Measurements from ENCODE around the gene CPN2.

CPN2 gene

GRCh38 chr3:194306109-194306686 is 44.9 kb downstream of the CPN2 start:
- Histone ChIP-seq H3K4me3 (ENCODE audit: insufficient read depth, low read length, poor library complexity, severe bottlenecking) (no peak overlapping the region), H3K9ac (ENCODE audit: low read length) (no peak overlapping the region), H3F3A (ENCODE audit: insufficient read depth) (no peaks in the 10 kb centered on the region), H3K4me2 (ENCODE audit: low read depth, low read length, poor library complexity, severe bottlenecking) (no peak overlapping the region), H4K20me1 (ENCODE audit: low read depth, low read length) (0 out of 2 replicates have a peak, but pooled peaks cover 2% of the 10 kb centered on the region), H3K9me2 (replicated peaks; ENCODE audit: insufficient read depth, low read length) (no peaks in the 10 kb centered on the region), H3K27me3 (ENCODE audit: low read length) (no peaks in the 10 kb centered on the region), H2AFZ (ENCODE audit: low read depth, low read length, severe bottlenecking) (no peak overlapping the region), H3K27ac (ENCODE audit: low read depth, low read length) (no peak overlapping the region), H3K9me3 (ENCODE audit: insufficient read depth, low read length) (no peaks in the 10 kb centered on the region), H3K36me3 (ENCODE audit: low read length) (no peaks in the 10 kb centered on the region), H3K79me2 (ENCODE audit: insufficient read depth, low read length) (no peaks in the 10 kb centered on the region)
- no peak for TF ChIP-seq CTCF (IDR thresholded peaks at IDR 0.05; ENCODE audit: insufficient read depth, low read length, poor library complexity, severe bottlenecking)
- no peak for TF ChIP-seq EZH2phosphoT487 (conservative IDR thresholded peaks at IDR 0.05; ENCODE audit: low read length)

GRCh38 chr3:194305356-194306108 is 45.6 kb downstream of the CPN2 start:
- Histone ChIP-seq H3K27me3 (ENCODE audit: low read length) (no peaks in the 10 kb centered on the region), H3K9me3 (ENCODE audit: insufficient read depth, low read length) (no peaks in the 10 kb centered on the region), H3K9me2 (replicated peaks; ENCODE audit: insufficient read depth, low read length) (no peaks in the 10 kb centered on the region), H3K9ac (ENCODE audit: low read length) (no peak overlapping the region), H3K4me2 (ENCODE audit: low read depth, low read length, poor library complexity, severe bottlenecking) (no peak overlapping the region), H3K36me3 (ENCODE audit: low read length) (no peaks in the 10 kb centered on the region), H2AFZ (ENCODE audit: low read depth, low read length, severe bottlenecking) (no peak overlapping the region), H3K79me2 (ENCODE audit: insufficient read depth, low read length) (no peaks in the 10 kb centered on the region), H3F3A (ENCODE audit: insufficient read depth) (no peaks in the 10 kb centered on the region), H3K4me3 (ENCODE audit: insufficient read depth, low read length, poor library complexity, severe bottlenecking) (no peak overlapping the region), H4K20me1 (ENCODE audit: low read depth, low read length) (0 out of 2 replicates have a peak, but pooled peaks cover 2% of the 10 kb centered on the region), H3K27ac (ENCODE audit: low read depth, low read length) (no peak overlapping the region)
- TF ChIP-seq CTCF (IDR thresholded peaks at IDR 0.05; ENCODE audit: insufficient read depth, low read length, poor library complexity, severe bottlenecking) (no peak), EZH2phosphoT487 (conservative IDR thresholded peaks at IDR 0.05; ENCODE audit: low read length) (no peak)

- TF ChIP-seq CTCF (IDR thresholded peaks at IDR 0.05; ENCODE audit: insufficient read depth, low read length, poor library complexity, severe bottlenecking) (no peak), EZH2phosphoT487 (conservative IDR thresholded peaks at IDR 0.05; ENCODE audit: low read length) (no peak)
- no peaks in the 10 kb centered on the region for H3K79me2 ChIP-seq (ENCODE audit: insufficient read depth, low read length)
- H3K27me3 ChIP-seq (ENCODE audit: low read length), result no peaks in the 10 kb centered on the region
- no peaks in the 10 kb centered on the region for H3K36me3 ChIP-seq (ENCODE audit: low read length)
- no peak overlapping the region for H3K4me3 ChIP-seq (ENCODE audit: insufficient read depth, low read length, poor library complexity, severe bottlenecking)
- 0 out of 2 replicates have a peak, but pooled peaks cover 2% of the 10 kb centered on the region for H4K20me1 ChIP-seq (ENCODE audit: low read depth, low read length)
- no peaks in the 10 kb centered on the region for H3K9me2 ChIP-seq (replicated peaks; ENCODE audit: insufficient read depth, low read length)
- H3K27ac ChIP-seq (ENCODE audit: low read depth, low read length), result no peak overlapping the region
- H3K9ac ChIP-seq (ENCODE audit: low read length), result no peak overlapping the region
- no peaks in the 10 kb centered on the region for H3F3A ChIP-seq (ENCODE audit: insufficient read depth)
- no peaks in the 10 kb centered on the region for H3K9me3 ChIP-seq (ENCODE audit: insufficient read depth, low read length)
- no peak overlapping the region for H3K4me2 ChIP-seq (ENCODE audit: low read depth, low read length, poor library complexity, severe bottlenecking)
- no peak overlapping the region for H2AFZ ChIP-seq (ENCODE audit: low read depth, low read length, severe bottlenecking)
Observed at GRCh38 chr3:194304186-194304917, 46.8 kb downstream of the CPN2 start.
